ENCODE measurements around the gene UBE2S.

UBE2S gene

DNA sequence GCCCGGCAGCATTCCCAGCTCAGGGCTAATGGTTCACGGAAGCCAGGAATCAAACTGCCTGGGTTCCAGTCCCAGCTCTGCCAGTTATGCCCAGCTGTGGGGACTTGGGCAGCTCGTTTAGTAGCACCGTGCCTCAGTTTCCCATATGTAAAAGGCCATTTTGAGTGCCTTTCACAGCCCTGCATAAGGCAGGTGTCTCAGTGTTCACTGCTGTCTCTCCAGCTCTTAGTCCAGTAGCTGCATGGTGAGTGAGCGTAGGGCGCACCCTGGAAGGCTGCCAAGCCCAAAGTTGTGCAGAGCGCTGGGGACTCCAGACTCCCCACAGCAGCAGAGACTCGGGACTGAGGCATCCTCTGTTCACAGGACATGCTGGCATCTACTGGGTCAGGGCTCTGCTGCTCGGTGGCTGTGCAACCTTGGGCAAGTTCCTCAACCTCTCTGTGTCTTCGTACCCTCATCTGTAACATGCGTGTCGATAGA is 16.4 kb downstream of the UBE2S start:
- H3K4me3 Mint-ChIP-seq, result no peak overlapping the region
- ATAC-seq (replicated peaks), result no peak
- H3K4me1 Mint-ChIP-seq (ENCODE audit: low read depth in 2 of 2), result peaks cover 40 to 41% of the 10 kb centered on the region in 2 donors
- peak overlapping the region; percentile 84 to 99 for H3K27ac Mint-ChIP-seq
- no peaks in the 10 kb centered on the region for H3K9me3 Mint-ChIP-seq
- H3K36me3 Mint-ChIP-seq (ENCODE audit: insufficient read depth), result peaks cover 59% of the 10 kb centered on the region
- H3K27me3 Mint-ChIP-seq, result no peaks in the 10 kb centered on the region
- no peak for DNase-seq

DNA sequence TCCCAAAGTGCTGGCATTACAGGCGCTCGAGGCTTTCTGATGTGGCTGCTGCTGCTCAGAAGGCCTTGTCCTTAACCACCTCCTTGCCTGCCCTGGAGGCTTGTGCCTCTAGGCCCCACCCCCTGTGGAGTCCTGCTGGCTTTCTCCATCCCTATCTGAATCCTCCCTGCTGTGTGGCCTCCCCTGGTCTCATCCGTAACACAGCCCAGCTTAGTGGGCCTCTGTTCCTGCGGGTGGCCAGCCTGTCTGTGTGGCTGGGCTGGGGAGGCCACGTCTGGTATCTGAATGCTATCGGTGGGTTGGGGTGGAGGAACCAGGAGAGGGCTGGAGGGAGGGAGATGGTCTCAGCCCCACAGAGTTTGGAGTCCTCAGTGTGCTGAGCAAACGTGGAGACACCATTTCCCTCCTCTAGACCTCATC is 17.1 kb downstream of the UBE2S start:
- Mint-ChIP-seq H3K4me3 (peak overlapping the region in 1 of 2 donors; percentile 97), H3K4me1 (ENCODE audit: low read depth in 2 of 2) (peaks cover 46 to 47% of the 10 kb centered on the region in 2 donors), H3K36me3 (ENCODE audit: insufficient read depth) (peaks cover 66% of the 10 kb centered on the region), H3K27ac (peak overlapping the region; percentile 84 to 99), H3K27me3 (no peaks in the 10 kb centered on the region), H3K9me3 (no peaks in the 10 kb centered on the region)
- no peak for DNase-seq
- no peak for ATAC-seq (replicated peaks)

DNA sequence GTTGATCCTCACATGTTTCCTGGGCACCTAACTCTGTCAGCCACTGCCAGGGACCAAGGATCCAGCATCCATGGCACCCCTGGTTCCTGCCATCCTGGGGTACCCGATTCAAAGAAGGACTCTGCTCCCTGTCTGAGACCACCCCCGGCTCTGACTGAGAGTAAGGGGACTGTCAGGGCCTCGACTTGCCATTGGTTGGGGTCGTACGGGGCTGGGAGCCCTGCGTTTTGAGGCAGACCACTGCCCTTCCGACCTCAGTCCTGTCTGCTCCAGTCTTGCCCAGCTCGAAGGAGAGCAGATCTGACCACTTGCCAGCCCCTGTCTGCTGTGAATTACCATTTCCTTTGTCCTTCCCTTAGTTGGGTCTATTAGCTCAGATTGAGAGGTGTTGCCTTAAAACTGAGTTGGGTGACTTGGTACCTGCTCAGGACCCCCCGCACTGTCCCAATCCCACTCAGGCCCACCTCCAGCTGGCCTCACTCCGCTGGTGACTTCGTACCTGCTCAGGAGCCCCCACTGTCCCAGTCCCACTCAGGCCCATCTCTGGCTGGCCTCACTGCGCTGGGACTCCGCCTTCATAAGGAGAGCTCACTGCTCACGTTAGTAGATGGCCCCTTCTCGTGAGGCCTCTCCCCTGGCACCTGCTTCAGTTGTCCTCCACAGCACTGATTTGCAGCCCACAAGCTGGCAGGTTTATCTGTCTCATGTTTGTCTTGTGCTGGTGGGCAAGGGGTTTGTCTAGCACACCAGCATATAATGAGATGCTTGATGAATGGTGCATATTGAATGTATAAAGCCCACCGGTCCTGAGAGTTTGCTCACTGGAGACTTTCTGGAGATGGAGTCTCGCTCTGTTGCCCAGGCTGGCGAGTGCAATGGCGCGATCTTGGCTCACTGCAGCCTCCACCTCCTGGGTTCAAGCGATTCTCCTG is 17.9 kb downstream of the UBE2S start:
- H3K4me1 Mint-ChIP-seq (ENCODE audit: low read depth in 2 of 2), result peaks cover 49 to 53% of the 10 kb centered on the region in 2 donors
- H3K9me3 Mint-ChIP-seq, result no peaks in the 10 kb centered on the region
- ATAC-seq (replicated peaks), result no peak
- no peak for DNase-seq
- no peaks in the 10 kb centered on the region for H3K27me3 Mint-ChIP-seq
- H3K4me3 Mint-ChIP-seq, result peak overlapping the region; percentile 27 to 97
- H3K36me3 Mint-ChIP-seq (ENCODE audit: insufficient read depth), result peaks cover 72% of the 10 kb centered on the region
- H3K27ac Mint-ChIP-seq, result peak overlapping the region; percentile 84 to 99

DNA sequence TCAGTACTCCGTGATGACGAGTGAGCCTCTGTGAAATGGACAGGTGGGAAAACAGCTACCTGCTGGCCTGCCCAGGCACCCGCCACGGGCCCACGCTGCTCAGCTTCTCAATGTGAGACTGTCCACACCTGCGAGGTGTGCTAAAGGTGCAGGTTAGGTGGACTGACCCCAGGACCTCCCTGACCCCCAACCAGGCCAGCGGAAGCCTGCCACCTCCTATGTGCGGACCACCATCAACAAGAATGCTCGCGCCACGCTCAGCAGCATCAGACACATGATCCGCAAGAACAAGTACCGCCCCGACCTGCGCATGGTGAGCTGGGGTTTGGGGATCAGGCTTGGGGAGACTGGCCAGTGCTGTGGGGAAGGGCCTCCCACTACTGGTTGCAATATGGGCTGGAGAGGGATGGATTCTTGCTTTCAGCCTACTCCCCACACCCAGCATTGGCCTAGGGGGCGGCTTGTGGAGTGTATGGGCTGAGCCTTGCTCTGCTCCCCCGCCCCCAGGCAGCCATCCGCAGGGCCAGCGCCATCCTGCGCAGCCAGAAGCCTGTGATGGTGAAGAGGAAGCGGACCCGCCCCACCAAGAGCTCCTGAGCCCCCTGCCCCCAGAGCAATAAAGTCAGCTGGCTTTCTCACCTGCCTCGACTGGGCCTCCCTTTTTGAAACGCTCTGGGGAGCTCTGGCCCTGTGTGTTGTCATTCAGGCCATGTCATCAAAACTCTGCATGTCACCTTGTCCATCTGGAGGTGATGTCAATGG is 19.7 kb downstream of the UBE2S start:
- no peaks in the 10 kb centered on the region for H3K27me3 Mint-ChIP-seq
- H3K36me3 Mint-ChIP-seq (ENCODE audit: insufficient read depth), result peaks cover 70% of the 10 kb centered on the region
- no peak for ATAC-seq (replicated peaks)
- peaks cover 58 to 61% of the 10 kb centered on the region in 2 donors for H3K4me1 Mint-ChIP-seq (ENCODE audit: low read depth in 2 of 2)
- peak overlapping the region; percentile 94 to 97 for H3K4me3 Mint-ChIP-seq
- DNase-seq, result no peak
- H3K27ac Mint-ChIP-seq, result peak overlapping the region; percentile 96 to 99
- no peaks in the 10 kb centered on the region for H3K9me3 Mint-ChIP-seq

DNA sequence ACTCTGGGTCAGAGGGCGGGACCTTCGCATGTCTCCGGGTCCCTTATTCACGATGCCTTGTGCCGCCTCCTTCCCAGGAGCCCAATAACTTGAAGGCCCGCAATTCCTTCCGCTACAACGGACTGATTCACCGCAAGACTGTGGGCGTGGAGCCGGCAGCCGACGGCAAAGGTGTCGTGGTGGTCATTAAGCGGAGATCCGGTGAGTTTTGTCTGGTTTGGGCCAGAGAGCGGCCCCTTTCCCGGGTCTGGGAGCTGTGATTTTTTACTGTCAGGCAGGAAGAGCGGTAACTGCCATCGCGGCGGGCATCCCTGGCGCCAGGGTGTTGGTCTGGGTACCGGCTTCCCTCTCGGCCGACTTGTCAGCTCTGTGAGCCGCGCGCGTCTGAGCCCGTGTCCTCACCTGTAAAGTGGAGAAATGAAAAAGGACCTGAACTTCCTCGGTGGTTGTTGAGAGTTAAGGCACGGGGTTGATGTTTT is 21.1 kb downstream of the UBE2S start:
- no peak for ATAC-seq (replicated peaks)
- H3K4me1 Mint-ChIP-seq (ENCODE audit: low read depth in 2 of 2), result peaks cover 66 to 75% of the 10 kb centered on the region in 2 donors
- H3K9me3 Mint-ChIP-seq, result no peaks in the 10 kb centered on the region
- H3K4me3 Mint-ChIP-seq, result peak overlapping the region; percentile 94 to 97
- no peaks in the 10 kb centered on the region for H3K27me3 Mint-ChIP-seq
- peak overlapping the region; percentile 96 to 99 for H3K27ac Mint-ChIP-seq
- H3K36me3 Mint-ChIP-seq (ENCODE audit: insufficient read depth), result peaks cover 66% of the 10 kb centered on the region
- no peak for DNase-seq

DNA sequence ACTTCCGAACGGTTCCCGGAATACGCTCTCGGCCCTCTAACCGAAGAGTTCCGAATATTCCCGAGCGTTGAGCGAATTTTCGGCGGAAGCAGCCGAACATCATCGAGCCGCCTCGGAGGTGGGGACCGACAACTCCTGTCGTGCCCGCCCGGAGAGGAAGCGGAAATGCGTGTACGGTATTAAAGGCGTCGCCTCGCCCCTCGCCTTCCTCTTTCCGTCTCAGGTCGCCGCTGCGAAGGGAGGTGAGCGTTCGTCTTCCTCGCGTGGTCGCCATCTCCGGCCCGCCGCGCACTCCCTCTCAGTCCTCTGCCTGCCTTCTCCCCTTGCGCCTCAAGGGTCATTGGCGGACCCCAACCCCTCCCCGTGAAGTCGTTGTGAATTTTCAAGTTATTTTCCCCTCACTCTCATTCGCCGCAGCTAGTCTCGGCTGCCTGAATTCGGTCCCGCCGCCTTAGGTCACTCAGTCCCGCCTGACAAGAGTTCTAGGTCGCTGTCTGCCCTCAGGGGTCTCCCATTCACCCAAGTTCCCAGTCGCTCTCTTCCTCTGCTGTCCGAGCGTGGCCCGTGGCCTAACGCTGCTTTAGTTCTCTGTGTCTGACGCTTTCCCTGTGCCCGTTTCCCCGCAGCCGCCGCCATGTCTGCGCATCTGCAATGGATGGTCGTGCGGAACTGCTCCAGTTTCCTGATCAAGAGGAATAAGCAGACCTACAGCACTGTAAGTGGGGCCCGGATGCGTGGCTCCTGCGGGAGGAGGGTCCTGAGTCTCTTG is 21.7 kb downstream of the UBE2S start, which contains the start of gene RPL28:
TSS of gene RPL28 (plus strand) at position 209 of the 769 bp plus-strand sequence. CDS start at position 635, 426 bp downstream.
- Mint-ChIP-seq H3K27ac (peak within 1 kb of the TSS; percentile 96 to 99), H3K4me3 (peak within 1 kb of the TSS; percentile 94 to 97), H3K4me1 (ENCODE audit: low read depth in 2 of 2) (peaks cover 66 to 75% of the 10 kb centered on the region in 2 donors), H3K27me3 (no peaks in the 10 kb centered on the region), H3K36me3 (ENCODE audit: insufficient read depth) (peaks cover 61% of the 10 kb centered on the region), H3K9me3 (no peaks in the 10 kb centered on the region)
- DNase-seq (peak; percentile 99 to 100 (median 100)), ATAC-seq (replicated peaks) (peak; percentile 74)

DNA sequence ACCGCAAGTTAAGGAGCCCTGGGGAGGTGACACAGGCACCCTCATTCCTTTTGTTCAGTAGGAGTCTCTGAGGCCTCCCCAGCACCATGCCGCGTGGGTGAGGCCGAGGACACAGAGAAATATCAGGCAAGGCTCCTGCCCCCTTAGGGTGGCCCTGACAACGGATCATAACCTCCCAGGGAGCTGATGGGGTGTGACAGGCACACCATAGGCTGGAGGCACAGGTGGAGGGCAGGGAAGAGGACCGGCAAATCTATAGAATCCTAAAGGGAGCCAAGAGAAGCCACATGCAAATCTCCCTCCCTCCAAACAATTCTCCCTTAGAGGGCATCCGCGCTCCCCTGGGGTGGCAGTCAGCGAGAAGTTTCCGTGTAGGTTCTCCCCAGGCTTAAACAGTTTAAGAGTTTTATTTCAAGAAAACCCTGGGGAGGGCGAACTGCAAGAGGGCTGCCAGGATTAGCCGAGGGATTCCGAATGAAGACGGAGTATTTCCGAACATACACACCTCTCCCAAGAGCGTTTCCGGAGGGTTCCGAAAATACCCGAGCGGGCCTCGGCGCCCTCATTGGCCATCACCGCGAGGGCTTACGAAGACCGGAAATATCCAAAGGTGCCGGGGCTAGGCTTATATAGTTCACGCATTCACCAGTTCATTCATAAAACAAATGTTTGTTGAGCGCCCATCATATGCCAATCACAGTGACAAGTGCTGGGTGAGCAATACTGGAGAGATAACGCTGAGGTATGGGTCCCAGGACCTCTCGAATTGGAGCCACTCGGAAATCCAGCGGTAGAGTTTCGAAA is 22.5 kb downstream of the UBE2S start:
- DNase-seq (peak; percentile 94 to 97 (median 96)), ATAC-seq (replicated peaks) (peak; percentile 75)
- H3K4me1 Mint-ChIP-seq (ENCODE audit: low read depth in 2 of 2), result peaks cover 59 to 67% of the 10 kb centered on the region in 2 donors
- no peaks in the 10 kb centered on the region for H3K9me3 Mint-ChIP-seq
- no peaks in the 10 kb centered on the region for H3K27me3 Mint-ChIP-seq
- H3K36me3 Mint-ChIP-seq (ENCODE audit: insufficient read depth), result peaks cover 53% of the 10 kb centered on the region
- H3K27ac Mint-ChIP-seq, result peak overlapping the region; percentile 96 to 99
- peak overlapping the region; percentile 94 to 97 for H3K4me3 Mint-ChIP-seq

DNA sequence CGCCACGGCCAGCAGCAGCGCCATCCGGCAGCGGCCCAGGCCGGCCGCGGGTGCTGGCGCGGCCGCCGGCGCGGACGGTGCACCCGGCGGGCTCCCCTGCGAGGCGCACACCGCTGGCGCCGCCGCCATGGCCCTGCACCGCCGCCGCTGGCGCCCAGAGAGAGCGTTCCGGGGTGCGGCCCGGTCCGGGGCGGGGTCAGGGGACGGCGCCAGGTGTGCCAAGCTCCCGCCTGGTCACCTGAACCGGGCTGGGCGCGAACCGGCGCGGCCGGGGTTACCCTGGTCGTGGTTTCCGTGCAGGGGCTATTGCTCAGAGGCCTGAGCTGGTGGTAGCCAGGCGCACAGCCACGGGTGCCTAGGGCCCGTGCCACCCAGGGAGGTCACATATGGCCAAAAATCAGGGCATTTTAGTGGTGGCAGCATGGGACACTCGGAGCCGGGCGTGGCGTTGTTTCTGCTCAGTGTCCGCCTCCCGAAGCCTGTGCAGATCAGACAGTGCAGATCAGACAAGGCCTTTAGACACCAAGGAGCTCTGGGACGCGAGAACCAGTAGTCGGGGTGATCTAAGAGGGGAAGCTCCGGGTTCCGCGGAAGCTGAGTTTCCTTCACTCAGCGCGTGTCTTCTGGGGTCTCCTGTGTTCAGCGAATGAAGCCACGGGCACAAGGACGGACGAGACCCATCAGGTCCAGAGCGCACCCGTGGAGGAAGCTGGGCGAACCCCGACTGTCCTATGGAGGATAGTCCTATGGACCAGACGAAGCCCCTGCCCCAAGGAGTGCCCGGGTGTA is 23.3 kb downstream of the UBE2S start, which contains the start of gene TMEM238:
TSS of gene TMEM238 (minus strand) at position 162 of the 789 bp plus-strand sequence. CDS start at position 129, 33 bp downstream.
- H3K36me3 Mint-ChIP-seq (ENCODE audit: insufficient read depth), result peaks cover 50% of the 10 kb centered on the region
- no peaks in the 10 kb centered on the region for H3K9me3 Mint-ChIP-seq
- H3K27ac Mint-ChIP-seq, result peak within 1 kb of the TSS; percentile 96 to 99
- DNase-seq, result peak in 1 of 3 experiments; percentile 29
- H3K4me1 Mint-ChIP-seq (ENCODE audit: low read depth in 2 of 2), result peaks cover 51 to 59% of the 10 kb centered on the region in 2 donors
- H3K4me3 Mint-ChIP-seq, result peak within 1 kb of the TSS; percentile 94 to 97
- no peaks in the 10 kb centered on the region for H3K27me3 Mint-ChIP-seq
- ATAC-seq (replicated peaks), result no peak

DNA sequence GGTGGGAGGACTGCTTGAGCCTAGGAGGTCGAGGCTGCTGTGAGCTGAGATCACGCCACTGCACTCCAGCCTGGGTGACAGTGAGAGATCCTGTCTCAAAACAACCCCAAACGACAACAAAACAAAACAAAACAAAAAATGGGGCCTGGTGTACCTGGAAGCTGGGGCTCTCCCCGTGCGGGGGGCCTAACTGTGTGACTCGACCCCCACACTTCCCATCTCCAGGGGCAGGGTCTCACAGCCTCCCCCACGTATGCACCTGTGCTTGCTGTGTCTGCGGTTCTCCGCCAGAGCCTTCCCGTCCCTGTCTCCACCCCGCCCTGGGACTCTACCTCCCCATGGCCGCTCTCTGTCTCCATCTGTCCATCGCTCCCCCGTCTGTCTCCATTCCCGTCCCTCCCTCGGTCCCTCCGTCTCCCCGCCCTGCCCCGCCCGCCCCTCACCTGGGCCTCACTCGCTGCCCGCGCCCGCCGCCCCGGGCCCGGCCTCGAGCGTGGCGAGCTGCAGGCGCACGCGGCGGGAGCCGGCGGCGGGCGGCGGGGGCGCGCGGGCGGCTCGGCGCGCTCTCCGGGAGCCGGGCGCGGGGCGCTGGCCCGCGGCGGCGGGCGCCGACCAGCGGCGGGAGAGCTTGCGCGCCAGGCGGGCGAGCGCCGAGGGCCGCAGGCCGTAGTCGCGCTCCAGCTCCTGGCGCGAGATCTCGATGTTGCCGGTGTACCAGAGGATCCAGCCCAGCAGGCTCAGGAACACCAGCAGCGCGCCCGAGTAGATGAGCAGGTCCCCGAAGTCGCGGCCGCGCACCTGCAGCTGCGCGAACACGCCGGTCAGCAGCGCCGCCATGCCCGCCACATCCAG is 24.1 kb downstream of the UBE2S start:
- Mint-ChIP-seq H3K4me1 (ENCODE audit: low read depth in 2 of 2) (peaks cover 44 to 53% of the 10 kb centered on the region in 2 donors), H3K27ac (peak overlapping the region; percentile 70 to 71), H3K9me3 (no peaks in the 10 kb centered on the region), H3K36me3 (ENCODE audit: insufficient read depth) (peaks cover 43% of the 10 kb centered on the region), H3K4me3 (peak overlapping the region; percentile 87 to 94), H3K27me3 (no peaks in the 10 kb centered on the region)
- peak in 1 of 3 experiments; percentile 38 for DNase-seq
- peak; percentile 3 for ATAC-seq (replicated peaks)

DNA sequence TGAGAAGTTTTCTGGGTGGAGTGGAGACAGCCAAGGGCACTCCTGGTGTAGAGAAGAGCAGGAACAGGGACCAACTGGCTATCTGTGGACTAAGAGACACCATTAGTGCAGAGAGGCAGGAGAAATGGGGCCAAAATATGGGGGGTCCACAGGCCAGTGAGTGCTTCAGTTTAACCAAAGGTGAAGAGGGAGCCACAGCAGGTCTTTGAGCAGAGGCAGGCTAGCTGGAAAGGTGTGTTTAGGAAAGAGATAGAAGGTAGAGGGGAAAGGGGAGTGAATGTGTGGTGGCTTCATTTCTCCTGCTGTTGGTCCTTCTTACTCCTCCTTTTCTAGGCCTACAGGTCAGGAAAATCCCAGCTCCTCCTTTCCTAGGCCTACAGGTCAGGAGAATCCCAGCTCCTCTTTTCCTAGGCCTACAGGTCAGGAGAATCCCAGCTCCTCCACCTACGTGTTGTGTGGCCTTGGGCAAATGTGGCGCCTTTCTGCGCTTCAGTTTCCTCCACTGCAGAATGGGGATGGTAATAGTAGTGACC is 25.0 kb downstream of the UBE2S start:
- Mint-ChIP-seq H3K9me3 (no peaks in the 10 kb centered on the region), H3K4me1 (ENCODE audit: low read depth in 2 of 2) (peaks cover 38 to 48% of the 10 kb centered on the region in 2 donors), H3K36me3 (ENCODE audit: insufficient read depth) (peaks cover 39% of the 10 kb centered on the region), H3K4me3 (peak overlapping the region; percentile 87 to 94), H3K27me3 (no peaks in the 10 kb centered on the region), H3K27ac (peak overlapping the region; percentile 70 to 71)
- no peak for ATAC-seq (replicated peaks)
- DNase-seq, result no peak

Data from effector memory CD8-positive, alpha-beta T cell (primary cell).